Retinal pigment epithelial cell (primary cell): ENCODE results near the gene ARHGEF5.

Experiments used
- DNase-seq: peaks from one replicate; pipeline ENCODE4 v3.0.0-alpha.2; 2010; ENCODE audit warnings: low read depth
- H3K4me3 ChIP-seq: 2 replicates; pipeline ENCODE4 v1.5.1; 2011; ENCODE audit warnings: mild to moderate bottlenecking, low read length, control low read depth, moderate library complexity
- TF ChIP-seq, protein P1 (sequence below): conservative IDR thresholded peaks from 2 replicates; pipeline ENCODE4 v1.5.1; 2011; ENCODE audit warnings: low read depth, low read length, control low read depth, inconsistent platforms

The ARHGEF5 gene

DNA sequence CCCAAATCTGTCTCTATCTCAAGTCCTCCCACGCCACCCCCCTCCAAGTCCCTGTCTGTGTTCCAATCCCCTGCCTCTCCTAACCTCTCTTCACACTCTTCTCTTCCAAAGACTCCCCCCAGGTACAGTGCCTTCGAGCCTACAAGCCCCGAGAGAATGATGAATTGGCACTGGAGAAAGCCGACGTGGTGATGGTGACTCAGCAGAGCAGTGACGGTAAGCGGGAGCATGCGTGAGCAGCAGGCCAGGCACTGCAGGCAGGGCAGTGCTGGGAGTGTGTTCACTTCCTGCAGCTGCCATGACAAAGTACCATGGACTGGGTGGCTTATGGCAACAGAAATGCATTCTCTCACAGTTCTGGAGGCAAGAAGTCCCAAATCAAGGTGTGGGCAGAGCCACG is 23.4 kb downstream of the ARHGEF5 start:
- no peak for DNase-seq
- TF ChIP-seq, protein P1, sequence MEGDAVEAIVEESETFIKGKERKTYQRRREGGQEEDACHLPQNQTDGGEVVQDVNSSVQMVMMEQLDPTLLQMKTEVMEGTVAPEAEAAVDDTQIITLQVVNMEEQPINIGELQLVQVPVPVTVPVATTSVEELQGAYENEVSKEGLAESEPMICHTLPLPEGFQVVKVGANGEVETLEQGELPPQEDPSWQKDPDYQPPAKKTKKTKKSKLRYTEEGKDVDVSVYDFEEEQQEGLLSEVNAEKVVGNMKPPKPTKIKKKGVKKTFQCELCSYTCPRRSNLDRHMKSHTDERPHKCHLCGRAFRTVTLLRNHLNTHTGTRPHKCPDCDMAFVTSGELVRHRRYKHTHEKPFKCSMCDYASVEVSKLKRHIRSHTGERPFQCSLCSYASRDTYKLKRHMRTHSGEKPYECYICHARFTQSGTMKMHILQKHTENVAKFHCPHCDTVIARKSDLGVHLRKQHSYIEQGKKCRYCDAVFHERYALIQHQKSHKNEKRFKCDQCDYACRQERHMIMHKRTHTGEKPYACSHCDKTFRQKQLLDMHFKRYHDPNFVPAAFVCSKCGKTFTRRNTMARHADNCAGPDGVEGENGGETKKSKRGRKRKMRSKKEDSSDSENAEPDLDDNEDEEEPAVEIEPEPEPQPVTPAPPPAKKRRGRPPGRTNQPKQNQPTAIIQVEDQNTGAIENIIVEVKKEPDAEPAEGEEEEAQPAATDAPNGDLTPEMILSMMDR = no peak
- no peak overlapping the region for H3K4me3 ChIP-seq

DNA sequence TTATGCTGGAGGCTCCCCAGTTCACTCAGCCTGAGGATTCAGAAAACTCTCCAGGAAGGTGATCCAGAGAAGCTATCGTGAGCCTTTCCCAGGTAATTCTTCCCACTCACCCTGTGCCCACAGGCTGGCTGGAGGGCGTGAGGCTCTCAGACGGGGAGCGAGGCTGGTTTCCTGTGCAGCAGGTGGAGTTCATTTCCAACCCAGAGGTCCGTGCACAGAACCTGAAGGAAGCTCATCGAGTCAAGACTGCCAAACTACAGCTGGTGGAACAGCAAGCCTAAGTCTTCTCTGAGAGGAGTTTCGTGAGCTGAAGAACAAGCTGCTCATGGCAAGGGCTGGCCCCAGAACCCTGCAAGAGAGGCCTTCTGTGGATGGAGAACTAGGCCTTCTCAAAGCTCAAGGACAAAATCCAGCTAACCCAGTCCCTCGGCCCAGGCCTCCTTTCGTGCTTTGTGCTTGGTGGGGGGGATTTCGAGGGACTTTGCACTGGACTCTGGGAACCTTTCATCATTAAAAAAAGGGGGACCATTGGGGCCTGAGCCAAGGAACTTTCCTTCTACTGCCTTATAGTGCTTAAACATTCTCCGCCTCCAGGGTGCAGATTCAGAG is 24.7 kb downstream of the ARHGEF5 start:
- no peak overlapping the region for H3K4me3 ChIP-seq
- TF ChIP-seq, protein P1 = no peak

DNA sequence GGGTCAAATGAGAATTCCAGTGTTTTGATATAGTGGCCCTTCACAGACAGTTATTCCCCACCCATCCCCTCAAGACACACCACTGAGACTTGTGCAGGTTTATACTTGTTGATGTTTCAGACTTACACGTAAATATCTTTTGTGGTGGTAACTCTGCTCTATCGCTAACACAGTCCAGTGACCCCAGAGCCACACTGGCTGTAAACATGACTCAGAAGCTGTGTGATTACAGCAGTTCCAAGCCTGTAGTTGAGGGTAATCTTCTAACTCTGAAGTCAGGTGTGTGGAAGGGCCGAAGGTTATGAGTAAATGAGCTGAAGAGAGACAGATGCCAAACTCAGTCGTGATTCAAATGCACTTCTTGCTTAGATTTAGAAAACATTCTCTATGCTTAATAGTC is 28.9 kb downstream of the ARHGEF5 start:
- DNase-seq = peak; percentile 74
- H3K4me3 ChIP-seq = no peak overlapping the region
- TF ChIP-seq, protein P1 = no peak

More for the DNA sequence above, 24.7 kb downstream of the ARHGEF5 start:
- DNase-seq = no peak

DNA sequence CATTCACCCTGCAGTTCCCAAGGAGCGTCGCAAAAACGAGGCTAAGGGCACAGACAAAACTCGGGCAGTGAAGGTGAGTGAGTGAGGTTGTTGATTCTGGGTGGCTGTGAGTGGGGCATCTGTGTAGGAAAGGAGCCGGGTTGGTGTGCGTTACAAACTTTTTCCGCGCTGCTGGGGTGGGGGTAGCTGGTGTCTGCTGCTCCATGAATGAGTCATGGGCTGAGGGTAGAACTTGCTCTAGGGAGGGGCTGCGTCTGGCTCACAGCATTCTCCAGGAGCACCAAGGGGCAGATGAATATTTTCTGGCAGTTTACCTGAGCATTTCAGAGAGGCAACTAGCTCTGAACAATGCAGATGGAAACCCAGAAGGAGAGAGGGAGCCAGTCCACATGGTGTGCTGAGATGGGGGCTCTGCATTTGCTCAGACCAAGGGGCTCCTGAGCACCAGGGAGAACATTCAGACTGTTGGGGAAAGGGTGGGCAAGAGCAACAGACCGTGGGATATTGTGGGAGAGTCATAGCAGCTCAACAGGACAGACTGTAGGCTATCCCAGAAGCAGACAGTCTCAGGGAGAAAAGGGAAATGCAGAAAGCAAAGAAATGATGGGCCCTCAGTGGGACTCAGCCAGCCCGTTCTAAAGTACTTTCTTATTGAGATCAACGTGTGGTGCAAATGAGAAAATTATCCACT is 29.5 kb downstream of the ARHGEF5 start:
- peak; percentile 56 for DNase-seq
- H3K4me3 ChIP-seq = no peak overlapping the region

GRCh38 chr7:144386741-144387140 is 31.5 kb downstream of the ARHGEF5 start:
- no peak for DNase-seq
- no peak overlapping the region for H3K4me3 ChIP-seq
- TF ChIP-seq, protein P1 = no peak

More for the DNA sequence above, 29.5 kb downstream of the ARHGEF5 start:
- TF ChIP-seq, protein P1 = no peak

GRCh38 chr7:144388950-144389349 is 33.7 kb downstream of the ARHGEF5 start:
- TF ChIP-seq, protein P1 = no peak

GRCh38 chr7:144390481-144390880 is 35.3 kb downstream of the ARHGEF5 start:
- H3K4me3 ChIP-seq = no peak overlapping the region
- TF ChIP-seq, protein P1 = no peak
- no peak for DNase-seq

More at GRCh38 chr7:144388950-144389349, 33.7 kb downstream of the ARHGEF5 start:
- H3K4me3 ChIP-seq = no peak overlapping the region
- no peak for DNase-seq
